Progenitor cell of endocrine pancreas (in vitro differentiated cells): ENCODE measurements around the gene SKOR1. TPM values are rescaled to one million over a fixed set of nuclear protein-coding genes. Genes with fewer than 3 reads are reported as not detected.

ENCODE experiments used
- DNase-seq: peaks from one replicate; pipeline ENCODE4 v3.0.0; 2021; ENCODE audit warnings: low spot score; ENCODE audit not compliant: unreplicated experiment
- H3K27ac Mint-ChIP-seq: 2 replicates; pipeline ENCODE4 v1.8.0; 2021; ENCODE audit warnings: mild to moderate bottlenecking, moderate library complexity, mixed read lengths
- H3K27me3 Mint-ChIP-seq: 2 replicates; pipeline ENCODE4 v1.8.0; 2021; ENCODE audit warnings: mixed read lengths
- H3K36me3 Mint-ChIP-seq: 2 replicates; pipeline ENCODE4 v1.8.0; 2022; ENCODE audit warnings: mixed read lengths; ENCODE audit not compliant: insufficient read depth
- H3K4me1 Mint-ChIP-seq: 2 replicates; pipeline ENCODE4 v1.8.0; 2021; ENCODE audit warnings: low read depth, mixed read lengths
- H3K4me3 Mint-ChIP-seq: 2 replicates; pipeline ENCODE4 v1.8.0; 2021; ENCODE audit warnings: low read depth, mild to moderate bottlenecking, moderate library complexity, mixed read lengths
- H3K9me3 Mint-ChIP-seq: 2 replicates; pipeline ENCODE4 v1.8.0; 2021; ENCODE audit warnings: low read depth, mixed read lengths
- CTCF ChIP-seq: fragments of 200-600 bp; sonication (generic); IDR thresholded peaks from one replicate; pipeline ENCODE4 v1.5.0; 2021; ENCODE audit warnings: antibody characterized with exemption, mild to moderate bottlenecking; ENCODE audit not compliant: unreplicated experiment
- long read RNA-seq: library from polyadenylated mRNA; unstranded; transcript quantifications from one replicate; pipeline ENCODE4 v2.0.0, GENCODE V29; 2020
- total RNA-seq: library from RNA; stranded (reverse); gene quantifications from 2 replicates; pipeline ENCODE4 v1.2.1, GENCODE V29; 2021

SKOR1 gene, protein sequence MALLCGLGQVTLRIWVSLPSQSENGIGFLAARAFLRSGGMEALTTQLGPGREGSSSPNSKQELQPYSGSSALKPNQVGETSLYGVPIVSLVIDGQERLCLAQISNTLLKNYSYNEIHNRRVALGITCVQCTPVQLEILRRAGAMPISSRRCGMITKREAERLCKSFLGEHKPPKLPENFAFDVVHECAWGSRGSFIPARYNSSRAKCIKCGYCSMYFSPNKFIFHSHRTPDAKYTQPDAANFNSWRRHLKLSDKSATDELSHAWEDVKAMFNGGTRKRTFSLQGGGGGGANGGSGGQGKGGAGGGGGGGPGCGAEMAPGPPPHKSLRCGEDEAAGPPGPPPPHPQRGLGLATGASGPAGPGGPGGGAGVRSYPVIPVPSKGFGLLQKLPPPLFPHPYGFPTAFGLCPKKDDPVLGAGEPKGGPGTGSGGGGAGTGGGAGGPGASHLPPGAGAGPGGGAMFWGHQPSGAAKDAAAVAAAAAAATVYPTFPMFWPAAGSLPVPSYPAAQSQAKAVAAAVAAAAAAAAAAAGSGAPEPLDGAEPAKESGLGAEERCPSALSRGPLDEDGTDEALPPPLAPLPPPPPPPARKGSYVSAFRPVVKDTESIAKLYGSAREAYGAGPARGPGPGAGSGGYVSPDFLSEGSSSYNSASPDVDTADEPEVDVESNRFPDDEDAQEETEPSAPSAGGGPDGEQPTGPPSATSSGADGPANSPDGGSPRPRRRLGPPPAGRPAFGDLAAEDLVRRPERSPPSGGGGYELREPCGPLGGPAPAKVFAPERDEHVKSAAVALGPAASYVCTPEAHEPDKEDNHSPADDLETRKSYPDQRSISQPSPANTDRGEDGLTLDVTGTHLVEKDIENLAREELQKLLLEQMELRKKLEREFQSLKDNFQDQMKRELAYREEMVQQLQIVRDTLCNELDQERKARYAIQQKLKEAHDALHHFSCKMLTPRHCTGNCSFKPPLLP
- 0.60 and 0.75 TPM in 2 replicates for total RNA-seq
- long read RNA-seq: 0 reads

GRCh38 chr15:67824976-67825880 lies at the start of gene SKOR1:
Gene SKOR1, plus strand, starts transcription at chr15:67825509. Its CDS starts 94 bp downstream, at chr15:67825603.
- peaks cover 77% of the 10 kb centered on the region for H3K27me3 Mint-ChIP-seq
- H3K4me1 Mint-ChIP-seq: peaks cover 23% of the 10 kb centered on the region

DNA sequence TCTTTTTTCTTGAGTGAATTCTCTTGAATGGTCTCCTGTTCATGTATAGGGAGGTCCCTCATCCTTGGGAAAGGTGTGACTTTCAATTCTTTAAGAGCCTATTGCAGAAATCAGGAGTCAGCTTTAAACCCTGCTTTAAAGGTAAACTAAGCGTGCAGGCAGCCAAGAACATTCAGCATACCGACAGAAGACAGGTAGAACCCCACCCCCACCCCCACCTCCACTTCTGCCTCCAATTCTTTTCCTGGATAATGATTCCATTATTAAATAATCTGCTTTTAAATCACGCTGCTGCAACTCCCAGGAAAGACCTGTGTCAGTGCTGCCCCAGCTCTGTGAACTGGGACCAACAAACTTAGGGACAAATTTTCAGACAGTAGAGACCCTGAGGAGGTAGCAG lies 49.3 kb upstream of the SKOR1 start:
- H3K27me3 Mint-ChIP-seq: peaks cover 24% of the 10 kb centered on the region
- no peak overlapping the region for H3K27ac Mint-ChIP-seq
- peaks cover 14% of the 10 kb centered on the region for H3K4me1 Mint-ChIP-seq
- DNase-seq: no peak
- no peak overlapping the region for H3K4me3 Mint-ChIP-seq
- no peak for TF ChIP-seq CTCF
- H3K9me3 Mint-ChIP-seq: no peaks in the 10 kb centered on the region
- H3K36me3 Mint-ChIP-seq: no peaks in the 10 kb centered on the region

More at GRCh38 chr15:67824976-67825880, at the start of gene SKOR1:
- DNase-seq: no peak
- H3K9me3 Mint-ChIP-seq: no peaks in the 10 kb centered on the region
- TF ChIP-seq CTCF: no peak
- no peaks in the 10 kb centered on the region for H3K36me3 Mint-ChIP-seq
- H3K27ac Mint-ChIP-seq: no peak within 1 kb of the TSS
- H3K4me3 Mint-ChIP-seq: no peak within 1 kb of the TSS

DNA sequence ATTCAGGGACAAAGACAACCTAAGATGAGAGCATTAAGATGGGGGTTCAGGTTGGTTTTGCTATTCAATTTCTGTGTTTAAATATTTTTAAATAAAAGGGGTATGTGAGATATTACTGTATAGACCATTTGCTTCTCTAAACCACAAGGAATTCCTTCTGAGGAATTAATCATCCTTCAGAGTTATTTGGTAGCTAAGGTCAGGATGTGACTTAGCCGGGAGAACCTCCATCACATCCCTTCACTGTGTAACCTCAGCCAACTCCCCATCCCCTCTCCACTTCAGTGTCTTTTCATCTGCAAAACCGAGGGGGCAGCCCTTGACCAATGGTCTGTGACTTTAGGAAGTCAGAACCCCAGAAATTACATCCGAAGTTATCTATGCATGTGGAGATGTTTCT lies 48.7 kb upstream of the SKOR1 start:
- Mint-ChIP-seq H3K27ac (no peak overlapping the region), H3K9me3 (no peaks in the 10 kb centered on the region), H3K4me3 (no peak overlapping the region), H3K27me3 (peaks cover 24% of the 10 kb centered on the region), H3K4me1 (peaks cover 16% of the 10 kb centered on the region), H3K36me3 (no peaks in the 10 kb centered on the region)
- DNase-seq: no peak
- no peak for TF ChIP-seq CTCF

DNA sequence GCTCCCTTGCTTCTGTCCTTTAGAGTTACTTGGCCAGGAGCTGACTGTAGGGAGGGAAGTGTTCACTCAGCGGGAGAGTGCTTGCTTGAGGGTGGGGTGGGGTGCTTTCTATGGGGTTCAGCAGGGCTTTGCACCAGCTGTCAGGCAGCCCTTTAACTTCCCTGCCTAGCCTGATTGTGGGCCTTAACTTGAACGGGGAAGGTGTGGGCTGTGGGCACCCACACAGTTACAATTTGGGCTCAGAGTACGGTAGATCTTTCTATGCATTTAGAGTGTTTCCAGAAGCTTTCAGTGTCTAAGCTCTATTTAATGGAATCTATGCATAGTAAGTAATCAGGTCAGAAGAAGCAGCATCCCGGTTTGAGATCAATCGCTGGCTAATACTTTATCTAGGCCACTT lies 48.2 kb upstream of the SKOR1 start:
- H3K4me3 Mint-ChIP-seq: no peak overlapping the region
- H3K9me3 Mint-ChIP-seq: no peaks in the 10 kb centered on the region
- H3K36me3 Mint-ChIP-seq: no peaks in the 10 kb centered on the region

More for the DNA sequence above, 48.2 kb upstream of the SKOR1 start:
- H3K27ac Mint-ChIP-seq: no peak overlapping the region
- H3K4me1 Mint-ChIP-seq: peaks cover 17% of the 10 kb centered on the region
- TF ChIP-seq CTCF: no peak
- H3K27me3 Mint-ChIP-seq: peaks cover 24% of the 10 kb centered on the region
- DNase-seq: no peak
